Tibial nerve (tissue), 3 donors: ENCODE data around the gene NR2F1.

Experiments used
- POLR2A ChIP-seq, 2 donors: fragments of 450-650 bp; IDR thresholded peaks; one replicate each; pipeline ENCODE4 v1.6.1; 2017; ENCODE audit warnings: antibody characterized with exemption in 2 of 2, mild to moderate bottlenecking in 2 of 2, moderate library complexity in 2 of 2
- TF ChIP-seq, protein P1 (sequence below), 5 experiments: fragments of 200-600 bp in 3 of 5; fragments of 450-650 bp in 2 of 5; sonication (generic) in 3 of 5; IDR thresholded peaks; one replicate each; pipeline ENCODE4 v1.5.1; 2016 to 2019; ENCODE audit warnings: antibody characterized with exemption in 5 of 5, mild to moderate bottlenecking in 3 of 5, moderate library complexity in 2 of 5

DNA sequence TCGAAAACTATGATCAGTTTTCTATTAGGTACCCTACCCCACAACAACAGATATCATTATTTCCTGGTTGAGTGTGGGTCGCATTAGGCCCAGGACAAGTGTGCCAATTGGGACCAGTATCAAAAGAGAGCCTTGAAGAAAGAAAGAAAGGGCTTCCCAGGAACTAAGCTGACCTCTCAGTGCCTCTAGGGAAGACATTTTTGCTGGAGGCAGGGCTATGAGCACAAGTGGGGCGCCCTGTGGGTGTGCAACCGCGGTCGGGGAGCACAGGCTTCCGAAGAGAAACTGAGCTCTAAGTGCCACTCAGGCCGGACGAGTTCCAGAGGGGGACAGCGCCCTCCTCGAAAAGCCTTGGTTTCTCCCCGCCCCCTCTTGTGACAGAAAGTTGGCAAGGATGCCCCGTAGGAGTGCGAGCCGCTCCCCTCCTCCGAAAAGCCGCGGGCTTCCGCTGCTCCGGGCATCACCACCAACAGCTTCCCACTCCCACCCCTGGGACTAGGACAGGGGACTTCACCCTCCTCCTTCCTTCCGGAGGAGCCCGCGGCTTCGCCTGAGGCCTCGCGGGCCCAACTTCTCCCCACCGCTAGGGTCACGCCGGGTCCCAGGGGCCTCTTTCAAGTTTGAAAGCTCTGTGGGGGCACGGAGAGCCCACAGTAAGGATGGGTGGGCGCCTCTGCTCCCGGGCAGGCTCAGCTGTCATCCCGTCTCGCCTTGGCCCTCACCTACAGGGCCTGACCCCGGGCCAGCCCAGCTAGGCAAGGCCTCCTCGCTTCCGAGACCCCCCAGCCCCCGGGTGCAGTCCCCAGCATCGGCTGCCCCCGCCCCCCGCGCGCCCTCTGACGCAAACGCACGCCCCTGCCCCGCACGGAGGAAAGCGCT lies 4.0 kb upstream of the NR2F1 start:
- TF ChIP-seq, protein P1, sequence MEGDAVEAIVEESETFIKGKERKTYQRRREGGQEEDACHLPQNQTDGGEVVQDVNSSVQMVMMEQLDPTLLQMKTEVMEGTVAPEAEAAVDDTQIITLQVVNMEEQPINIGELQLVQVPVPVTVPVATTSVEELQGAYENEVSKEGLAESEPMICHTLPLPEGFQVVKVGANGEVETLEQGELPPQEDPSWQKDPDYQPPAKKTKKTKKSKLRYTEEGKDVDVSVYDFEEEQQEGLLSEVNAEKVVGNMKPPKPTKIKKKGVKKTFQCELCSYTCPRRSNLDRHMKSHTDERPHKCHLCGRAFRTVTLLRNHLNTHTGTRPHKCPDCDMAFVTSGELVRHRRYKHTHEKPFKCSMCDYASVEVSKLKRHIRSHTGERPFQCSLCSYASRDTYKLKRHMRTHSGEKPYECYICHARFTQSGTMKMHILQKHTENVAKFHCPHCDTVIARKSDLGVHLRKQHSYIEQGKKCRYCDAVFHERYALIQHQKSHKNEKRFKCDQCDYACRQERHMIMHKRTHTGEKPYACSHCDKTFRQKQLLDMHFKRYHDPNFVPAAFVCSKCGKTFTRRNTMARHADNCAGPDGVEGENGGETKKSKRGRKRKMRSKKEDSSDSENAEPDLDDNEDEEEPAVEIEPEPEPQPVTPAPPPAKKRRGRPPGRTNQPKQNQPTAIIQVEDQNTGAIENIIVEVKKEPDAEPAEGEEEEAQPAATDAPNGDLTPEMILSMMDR (IDR thresholded peaks at IDR 0.05): peak in 2 of 5 experiments; percentile 36 to 51
- peak; percentile 41 to 58 for TF ChIP-seq POLR2A (IDR thresholded peaks at IDR 0.05)
